Epithelial cell of prostate (primary cell): ENCODE results near the gene ADGRV1.
"Not testable (repeated sequence)": the region's sequence is repeated elsewhere in the genome, so short reads cannot be mapped to it uniquely, and the experiment has no call there.

Experiments used
- DNase-seq: peaks from one replicate; pipeline ENCODE4 v3.0.0-alpha.2; 2011; ENCODE audit warnings: low read depth, low spot score
- H3K27ac ChIP-seq: fragments of 450-650 bp; 2 replicates; pipeline ENCODE4 v1.5.1; 2017; ENCODE audit warnings: mild to moderate bottlenecking

ADGRV1 gene

DNA sequence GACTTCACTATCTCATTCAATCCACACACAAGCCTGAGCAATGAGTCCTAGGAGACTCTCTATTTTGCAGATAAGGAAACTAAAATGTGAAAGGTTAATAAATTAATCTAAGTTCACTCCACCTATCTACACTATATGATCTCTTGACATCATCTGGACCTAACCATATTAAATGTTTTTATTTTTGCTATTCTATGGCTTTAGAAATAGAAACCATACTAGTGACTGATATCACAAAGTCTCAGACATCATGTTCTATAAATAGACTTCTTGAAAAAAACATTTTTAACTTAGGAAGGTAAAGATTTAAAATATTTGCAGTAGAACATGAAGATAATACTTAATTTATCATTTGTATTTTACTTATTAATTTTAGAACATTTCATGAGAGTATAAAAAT is 9.4 kb upstream of the ADGRV1 start:
- DNase-seq = no peak
- H3K27ac ChIP-seq = no peak overlapping the region

DNA sequence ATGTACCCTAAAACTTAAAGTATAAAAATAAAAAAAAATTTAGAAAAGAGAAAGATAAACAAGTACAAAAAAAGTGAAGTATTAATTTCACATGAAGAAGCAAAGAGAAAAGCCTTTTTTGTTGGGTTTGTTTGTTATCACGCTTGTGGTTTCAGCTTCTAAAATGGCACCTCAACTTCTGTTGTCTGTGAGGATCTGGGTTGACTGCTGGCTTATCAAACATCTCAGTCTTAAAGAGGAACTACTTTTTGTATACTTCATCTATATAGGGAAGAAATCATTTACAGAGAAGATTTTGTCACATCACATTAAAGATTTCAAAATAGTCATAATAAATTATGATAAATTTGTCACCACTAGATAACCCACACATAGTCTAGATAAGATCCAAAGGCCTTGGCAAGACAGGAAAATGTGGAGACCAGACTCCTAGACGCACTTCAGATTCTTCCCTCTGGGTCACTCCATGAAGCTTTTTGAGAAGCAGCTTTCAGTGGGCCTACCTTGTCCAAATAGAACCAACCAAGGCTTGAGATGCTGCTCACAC is 8.8 kb upstream of the ADGRV1 start:
- H3K27ac ChIP-seq = no peak overlapping the region
- no peak for DNase-seq

DNA sequence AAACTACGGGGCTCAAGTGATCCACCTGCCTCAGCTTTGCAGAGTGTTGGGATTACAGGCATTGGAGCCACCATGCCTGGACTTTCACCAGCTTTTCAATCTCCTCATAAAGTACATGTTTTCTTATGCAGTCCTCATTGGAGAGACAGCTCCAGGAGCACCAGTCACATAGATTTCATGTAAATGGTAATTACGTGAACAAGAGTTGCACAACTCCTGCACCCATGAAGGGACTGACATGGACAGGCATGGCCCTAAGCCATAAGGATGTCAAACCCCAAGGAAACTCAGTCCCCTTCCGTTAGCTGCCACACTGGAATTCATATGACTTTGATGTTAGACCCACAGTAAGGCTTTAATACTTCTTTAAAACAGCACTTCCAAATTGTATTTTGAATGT is 7.6 kb upstream of the ADGRV1 start:
- no peak for DNase-seq
- H3K27ac ChIP-seq = no peak overlapping the region

DNA sequence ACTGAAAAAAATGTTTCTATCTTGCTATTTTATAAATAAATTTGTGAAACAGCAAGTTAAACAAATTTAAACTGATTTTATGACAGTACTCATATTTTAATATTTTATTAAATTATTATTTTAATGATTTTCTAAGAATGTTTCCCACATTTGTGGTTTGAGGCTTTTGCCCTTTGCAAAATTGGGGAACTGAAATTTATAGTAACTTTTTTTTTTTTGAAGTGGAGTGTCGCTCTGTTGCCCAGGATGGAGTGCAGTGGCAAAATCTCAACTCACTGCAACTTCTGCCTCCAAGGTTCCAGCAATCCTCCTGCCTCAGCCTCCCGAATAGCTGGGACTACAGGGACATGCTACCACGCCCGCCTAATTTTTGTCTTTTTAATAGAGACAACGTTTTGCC is 7.2 kb upstream of the ADGRV1 start:
- H3K27ac ChIP-seq = no peak overlapping the region
- DNase-seq = no peak

DNA sequence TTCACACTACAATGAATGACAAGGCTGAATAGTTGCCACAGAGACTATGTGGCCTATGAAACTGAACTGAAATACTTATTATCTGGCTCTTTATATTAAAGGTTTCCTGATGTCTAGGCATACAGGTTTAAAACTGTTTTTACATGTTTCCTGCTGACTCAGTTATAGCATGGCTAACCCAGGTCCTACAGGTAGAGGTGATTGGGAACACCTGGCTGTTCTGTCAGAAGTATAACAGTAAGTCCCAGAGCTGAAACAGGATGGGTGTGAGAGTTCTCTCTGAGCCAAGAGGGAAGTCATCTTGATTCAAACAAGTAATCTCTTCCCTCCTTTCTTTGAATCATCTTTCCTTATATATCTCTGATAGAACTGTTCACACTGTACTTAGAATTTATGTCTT is 4.9 kb upstream of the ADGRV1 start:
- H3K27ac ChIP-seq = no peak overlapping the region
- peak; percentile 18 for DNase-seq

DNA sequence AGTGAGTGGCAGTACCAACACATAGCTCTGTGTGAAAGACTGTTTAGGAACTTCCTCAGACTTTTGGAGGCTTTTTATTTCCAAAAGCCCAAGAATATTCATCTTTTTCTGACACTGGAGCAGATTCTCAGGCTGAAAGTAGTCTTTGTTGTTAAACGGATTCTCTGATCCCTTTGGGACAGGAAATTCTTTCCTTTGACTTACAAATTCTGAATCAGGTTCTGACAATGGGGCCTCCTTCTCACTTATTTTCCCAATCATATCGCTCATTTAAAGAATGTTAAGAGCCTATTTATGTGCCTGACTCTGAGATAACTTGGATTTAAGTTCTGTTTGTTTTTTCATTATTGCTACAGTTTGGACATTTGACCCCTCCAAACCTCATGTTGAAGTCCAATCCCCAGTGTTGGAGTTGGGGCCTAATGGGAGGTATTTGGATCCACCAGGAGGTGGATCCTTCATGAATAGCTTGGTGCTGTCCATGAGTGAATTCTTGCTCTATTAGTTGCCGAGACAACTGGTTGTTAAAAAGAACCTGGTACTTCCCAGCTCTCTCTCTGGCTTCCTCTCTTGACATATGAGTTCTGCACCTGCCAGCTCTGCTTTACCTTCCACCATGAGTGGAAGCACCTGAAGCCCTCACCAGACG is 4.1 kb upstream of the ADGRV1 start:
- DNase-seq = no peak
- H3K27ac ChIP-seq = no peak overlapping the region

DNA sequence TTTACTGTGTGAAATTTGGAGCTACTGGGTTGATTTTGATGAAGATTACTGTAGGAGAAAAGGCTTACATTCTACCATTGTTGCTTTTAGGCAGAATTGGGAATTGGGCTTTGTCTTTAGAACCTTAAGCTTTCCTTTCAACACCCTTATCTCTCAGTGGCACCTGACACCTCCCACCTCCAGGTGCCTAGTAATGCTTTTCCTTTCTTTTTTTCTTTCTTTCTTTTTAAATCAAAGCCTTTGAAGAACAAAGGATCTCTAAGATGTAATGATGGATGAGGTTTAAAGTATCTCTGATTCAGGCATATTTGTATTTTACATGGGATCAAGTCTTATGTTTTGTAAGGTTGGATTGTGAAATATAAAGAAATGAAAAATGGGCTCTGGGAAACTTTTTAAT is 2.9 kb upstream of the ADGRV1 start:
- no peak overlapping the region for H3K27ac ChIP-seq
- no peak for DNase-seq

DNA sequence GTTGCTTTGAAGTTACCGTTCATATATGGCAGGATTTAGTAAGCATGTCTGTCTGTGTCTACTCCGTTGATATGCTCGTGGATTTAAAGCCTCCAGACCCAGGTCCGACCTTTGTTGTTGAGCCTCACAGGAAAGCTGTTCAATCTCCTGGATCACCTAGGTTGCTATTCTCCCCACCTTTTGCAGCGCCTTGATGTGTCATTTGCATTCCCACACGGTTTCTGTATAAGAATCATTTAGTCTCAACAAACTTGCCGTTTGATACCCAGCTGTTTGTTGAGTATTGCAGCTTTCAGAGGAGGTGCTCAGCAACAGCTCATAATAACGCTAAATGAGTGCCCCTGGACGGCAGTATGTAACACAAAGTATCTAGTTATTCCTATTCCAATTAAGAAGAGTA is 1.2 kb upstream of the ADGRV1 start:
- no peak for DNase-seq
- no peak overlapping the region for H3K27ac ChIP-seq

DNA sequence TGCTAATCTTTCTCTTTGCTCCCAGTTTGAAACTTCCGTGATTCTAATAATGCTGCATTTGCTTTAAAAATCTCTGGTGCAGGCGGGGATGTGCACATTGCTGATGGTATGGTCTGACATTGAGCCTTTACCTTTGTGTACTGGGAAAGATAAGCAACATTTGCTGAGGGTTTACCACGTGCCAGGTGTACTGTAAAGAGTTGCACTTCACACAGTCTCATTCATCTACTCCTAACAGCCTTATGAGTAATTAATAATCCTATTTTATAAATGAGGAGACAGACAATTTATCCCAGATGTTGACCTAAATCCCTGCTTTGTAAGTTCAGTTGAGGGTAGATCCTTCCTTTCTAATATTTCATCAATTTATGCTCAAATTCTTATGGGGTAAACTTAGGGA is 726 bp upstream of the ADGRV1 start:
- H3K27ac ChIP-seq = no peak overlapping the region
- DNase-seq = no peak

DNA sequence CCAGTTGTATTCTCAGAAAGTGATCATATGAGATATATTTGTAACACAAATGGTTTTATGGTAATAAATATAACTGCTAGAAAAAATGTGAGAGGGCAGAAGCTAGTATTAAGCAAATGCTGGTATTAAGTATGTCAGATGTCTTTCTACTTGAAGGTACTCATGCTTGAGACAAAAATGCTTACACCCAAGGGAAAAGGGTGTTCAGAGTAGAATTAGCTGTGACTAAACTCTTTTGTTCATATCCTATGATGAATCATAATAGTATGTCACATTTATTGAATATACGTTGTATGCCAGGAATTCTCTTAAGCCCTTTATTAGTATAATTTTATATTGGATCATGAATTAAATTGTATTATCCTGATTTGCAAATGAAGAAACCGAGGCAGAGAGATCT is 2.2 kb downstream of the ADGRV1 start:
- H3K27ac ChIP-seq = no peak overlapping the region
- DNase-seq = no peak

DNA sequence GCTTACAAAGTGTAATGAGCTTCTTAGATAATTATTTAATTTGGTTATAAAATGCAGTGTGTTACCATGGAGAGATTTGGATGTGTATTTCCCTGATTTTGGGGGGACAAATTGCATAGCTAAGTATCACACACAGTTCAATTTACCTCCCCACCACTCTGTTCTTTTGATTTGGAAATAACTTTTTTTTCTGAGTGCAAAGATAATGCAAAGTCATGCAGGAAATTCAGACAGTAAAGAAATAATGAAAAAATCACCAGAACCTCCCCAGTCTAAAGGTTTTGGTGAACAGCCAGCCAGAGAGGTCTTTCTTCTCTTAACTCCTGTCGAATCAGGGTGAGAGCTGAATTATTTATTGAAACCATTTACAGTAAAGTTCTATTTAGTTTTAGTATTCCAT is 3.2 kb downstream of the ADGRV1 start:
- DNase-seq = no peak
- no peak overlapping the region for H3K27ac ChIP-seq

DNA sequence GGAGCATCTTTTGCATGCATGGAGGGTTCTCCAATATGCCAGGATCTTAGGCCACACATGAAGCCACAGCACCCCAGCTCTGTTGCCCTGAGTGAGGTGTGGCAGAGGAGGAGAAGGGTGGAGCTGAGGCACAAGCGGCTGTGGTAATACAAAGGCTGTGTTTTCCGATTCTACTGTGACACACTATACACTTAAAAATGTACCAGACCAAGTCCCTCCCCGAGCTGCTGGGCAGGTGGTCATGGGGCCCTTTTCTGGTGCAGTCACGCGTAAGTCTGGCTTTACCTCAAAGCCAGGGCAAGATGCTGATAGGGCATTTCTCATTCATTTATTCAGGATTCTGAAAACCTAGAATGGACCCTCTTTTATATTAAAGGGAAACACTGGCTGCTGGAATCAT is 3.7 kb downstream of the ADGRV1 start:
- no peak overlapping the region for H3K27ac ChIP-seq
- no peak for DNase-seq

DNA sequence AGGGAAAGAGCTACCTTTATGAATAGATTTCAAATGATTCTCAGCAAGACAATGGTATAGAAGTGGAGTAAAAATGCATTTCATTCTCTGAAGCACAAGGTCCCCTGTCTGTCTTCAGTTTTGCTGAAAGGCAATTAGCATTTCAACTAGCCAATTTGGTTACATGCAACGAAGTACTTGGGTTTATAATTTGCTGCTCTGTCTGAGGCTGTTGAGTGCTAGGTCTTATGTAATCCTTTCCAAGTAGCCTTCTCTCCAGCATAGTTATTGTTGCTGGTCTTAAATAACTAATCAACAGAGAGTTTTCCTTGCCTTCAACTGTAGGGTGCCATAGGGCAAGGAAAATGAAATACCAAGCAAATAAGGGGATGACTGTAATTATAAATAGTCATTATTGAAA is 4.5 kb downstream of the ADGRV1 start:
- no peak overlapping the region for H3K27ac ChIP-seq
- DNase-seq = no peak

DNA sequence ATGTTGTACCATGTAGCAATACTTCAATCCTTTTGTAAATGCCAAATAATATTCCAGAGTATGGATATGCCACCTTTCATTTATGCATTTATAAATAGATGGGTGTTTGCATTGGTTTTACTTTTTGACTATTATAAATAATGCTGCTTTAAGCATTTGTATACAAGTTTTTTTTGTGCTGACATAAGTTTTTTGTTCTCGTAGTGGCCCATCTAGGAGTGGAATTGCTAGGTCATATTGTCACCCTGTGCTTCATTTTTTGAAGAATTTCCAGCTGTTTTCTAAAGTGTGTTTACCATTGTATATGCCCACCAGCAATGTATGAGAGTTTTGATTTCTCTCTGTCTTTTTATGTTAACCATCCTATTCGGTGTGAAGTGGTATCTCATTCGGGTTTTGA is 6.9 kb downstream of the ADGRV1 start:
- no peak for DNase-seq
- no peak overlapping the region for H3K27ac ChIP-seq

DNA sequence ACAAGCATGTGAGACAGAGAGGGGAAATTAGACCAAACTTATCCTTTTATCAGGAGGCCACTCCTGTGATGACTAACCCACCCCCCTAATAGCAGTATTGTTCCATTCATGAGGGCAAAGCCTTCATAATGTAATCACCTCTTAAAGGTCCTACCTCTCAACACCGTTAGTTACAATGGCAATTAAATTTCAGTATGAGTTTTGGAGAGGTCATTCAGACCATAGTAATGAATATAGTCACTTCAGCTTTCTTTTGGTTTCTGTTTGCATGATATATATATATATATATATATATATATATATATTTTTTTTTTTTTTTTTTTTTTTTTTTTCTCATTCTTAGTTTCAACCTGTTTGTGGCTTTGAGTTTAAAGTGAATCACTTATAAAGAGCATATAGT is 10.5 kb downstream of the ADGRV1 start:
- DNase-seq = no peak
- no peak overlapping the region for H3K27ac ChIP-seq

DNA sequence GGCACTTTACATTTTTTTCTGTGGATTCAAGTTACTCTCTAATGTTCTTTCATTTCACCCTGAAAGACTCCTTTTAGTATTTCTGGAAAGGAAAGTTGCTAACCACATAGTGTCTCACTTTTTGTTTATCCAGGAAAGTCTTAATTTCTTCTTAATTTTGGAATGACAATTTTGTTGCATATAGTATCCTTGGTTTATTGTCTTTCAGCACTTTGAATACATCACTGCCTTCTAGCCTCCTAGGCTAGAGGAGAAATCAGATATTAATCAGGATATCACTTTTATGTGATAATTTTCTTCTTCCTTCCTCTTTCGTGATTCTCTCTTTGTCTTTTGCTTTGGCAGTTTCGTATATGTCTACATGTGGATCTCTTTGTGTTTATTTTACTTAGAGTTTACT is 11.4 kb downstream of the ADGRV1 start:
- DNase-seq = no peak
- no peak overlapping the region for H3K27ac ChIP-seq

DNA sequence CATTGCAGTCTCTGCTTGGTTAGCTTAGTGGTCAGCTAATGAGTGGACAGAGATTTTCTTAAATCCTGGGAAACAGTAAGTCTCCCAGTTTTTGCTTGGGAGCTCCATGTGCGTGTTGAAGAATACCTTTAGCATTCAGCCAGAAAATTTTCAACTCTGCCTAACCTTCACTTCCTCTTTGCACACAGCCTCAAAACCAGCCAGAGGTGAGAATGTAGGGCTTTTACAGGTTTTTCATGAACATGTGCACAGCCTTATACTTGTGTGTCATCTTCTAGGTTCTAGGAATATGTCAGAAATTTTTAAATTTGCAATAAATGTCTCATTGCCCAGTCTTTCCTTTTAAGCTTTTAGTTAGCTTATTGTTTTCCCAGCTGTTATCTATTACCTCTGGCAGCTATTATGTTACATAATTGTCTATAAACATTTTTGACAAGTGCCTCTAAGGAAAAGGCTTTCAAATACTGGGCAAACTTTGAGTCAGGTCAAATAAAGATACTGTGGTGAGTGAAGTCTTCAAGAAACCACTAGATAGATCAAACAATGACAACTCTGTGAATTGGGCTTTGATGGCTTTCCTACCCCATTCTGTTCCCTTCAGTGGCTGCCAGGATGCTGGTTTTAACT is 12.7 kb downstream of the ADGRV1 start:
- no peak for DNase-seq
- H3K27ac ChIP-seq = no peak overlapping the region

DNA sequence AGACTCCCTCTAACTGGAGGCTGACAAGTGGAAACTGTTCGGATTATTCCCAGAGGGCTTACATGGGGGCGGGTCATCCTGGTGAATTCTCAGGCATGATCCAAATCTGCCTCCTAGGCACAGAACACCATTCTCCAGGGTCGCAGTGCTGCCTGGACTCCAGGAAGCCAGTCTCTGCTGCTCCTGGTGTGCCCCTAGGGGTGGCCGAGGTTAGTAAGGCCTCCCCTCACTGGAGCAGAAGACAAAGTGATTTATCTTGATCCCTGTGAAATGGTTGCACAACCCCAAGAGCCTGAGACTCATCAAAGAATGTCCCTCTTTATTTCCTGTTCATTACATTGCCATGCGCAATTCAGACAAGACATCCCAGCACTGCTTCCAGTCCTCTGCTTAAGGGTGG is 17.1 kb downstream of the ADGRV1 start:
- H3K27ac ChIP-seq = no peak overlapping the region
- no peak for DNase-seq

DNA sequence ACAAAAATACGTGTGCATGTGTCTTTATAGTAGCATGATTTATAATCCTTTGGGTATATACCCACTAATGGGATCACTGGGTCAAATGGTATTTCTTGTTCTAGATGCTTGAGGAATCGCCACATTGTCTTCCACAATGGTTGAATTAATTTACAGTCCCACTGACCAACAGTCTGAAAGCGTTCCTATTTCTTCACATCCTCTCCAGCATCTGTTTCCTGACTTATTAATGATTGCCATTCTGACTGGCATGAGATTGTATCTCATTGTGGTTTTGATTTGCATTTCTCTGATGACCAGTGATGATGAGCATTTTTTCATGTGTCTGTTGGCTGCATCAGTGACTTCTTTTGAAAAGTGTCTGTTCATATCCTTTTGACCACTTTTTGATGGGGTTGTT is 18.0 kb downstream of the ADGRV1 start:
- not testable (repeated sequence) for H3K27ac ChIP-seq, DNase-seq

DNA sequence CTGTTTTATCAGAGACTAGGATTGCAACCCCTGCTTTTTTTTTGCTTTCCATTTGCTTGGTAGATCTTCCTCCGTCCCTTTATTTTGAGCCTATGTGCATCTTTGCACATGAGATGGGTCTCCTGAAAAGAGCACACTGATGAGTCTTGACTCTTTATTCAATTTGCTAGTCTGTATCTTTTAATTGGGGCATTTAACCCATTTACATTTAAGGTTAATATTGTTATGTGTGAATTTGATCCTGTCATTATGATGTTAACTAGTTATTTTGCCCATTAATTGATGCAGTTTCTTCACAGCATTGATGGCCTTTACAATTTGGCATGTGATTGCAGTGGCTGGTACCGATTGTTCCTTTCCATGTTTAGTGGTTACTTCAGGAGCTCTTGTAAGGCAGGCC is 21.3 kb downstream of the ADGRV1 start:
- DNase-seq, H3K27ac ChIP-seq: not testable (repeated sequence)

DNA sequence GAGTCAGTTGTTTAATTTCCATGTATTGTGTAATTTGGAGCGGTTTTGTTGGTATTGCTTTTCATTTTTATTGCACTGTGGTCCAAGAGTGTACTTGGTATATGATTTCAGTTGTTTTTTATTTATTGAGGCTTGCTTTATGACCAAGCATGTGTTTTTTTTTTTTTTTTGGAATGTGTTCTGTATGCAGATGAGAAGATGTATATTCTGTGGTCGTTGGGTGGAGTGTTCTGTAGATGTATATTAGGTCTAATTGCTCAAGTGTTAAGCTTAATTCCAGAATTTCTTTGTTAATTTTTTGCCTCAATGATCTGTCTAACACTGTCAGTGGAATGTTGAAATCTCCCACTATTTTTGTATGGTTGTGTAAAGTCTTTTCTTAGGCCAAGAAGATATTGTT is 23.4 kb downstream of the ADGRV1 start:
- no peak overlapping the region for H3K27ac ChIP-seq
- no peak for DNase-seq

DNA sequence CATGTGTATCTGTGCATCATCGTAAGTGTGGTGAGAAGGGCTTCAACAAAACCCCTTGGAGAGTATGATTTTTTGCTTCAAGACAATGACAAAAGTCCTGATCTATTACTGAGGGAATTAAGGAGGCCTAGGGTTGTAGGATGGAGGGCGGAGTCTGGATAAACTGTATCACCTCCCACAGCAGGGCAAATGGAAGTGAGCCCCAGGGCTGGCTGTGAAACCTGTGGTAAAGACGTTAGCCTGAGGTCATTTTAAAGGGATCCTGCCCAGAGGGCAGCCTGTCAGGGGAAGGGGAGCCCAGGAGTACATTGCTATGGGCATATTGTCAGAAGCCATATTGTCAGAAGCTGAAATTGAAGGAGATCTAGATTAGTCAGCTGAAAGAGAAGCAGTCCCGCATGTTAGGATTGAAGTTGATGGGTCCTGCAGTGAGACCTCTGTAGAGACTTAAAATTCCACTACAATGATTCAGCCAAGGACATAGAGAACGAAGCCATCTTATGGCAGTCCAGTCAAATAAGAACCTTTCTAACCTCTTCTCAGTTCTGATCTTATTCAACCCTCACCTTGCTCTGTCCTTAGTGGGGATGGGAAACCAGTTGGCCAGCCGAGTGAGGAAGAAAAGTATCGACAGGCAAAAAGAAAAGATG is 26.9 kb downstream of the ADGRV1 start:
- H3K27ac ChIP-seq = no peak overlapping the region
- DNase-seq = no peak
